HepG2 (cell line): Measurements from ENCODE around the gene RPL11. TPM values are rescaled to one million over a fixed set of nuclear protein-coding genes. Genes with fewer than 3 reads are reported as not detected.

Source experiments
- ARNT2 ChIP-seq: sonication (generic); formaldehyde crosslinking; IDR thresholded peaks from 2 replicates; pipeline ENCODE4 v1.8.0; 2022; ENCODE audit warnings: mild to moderate bottlenecking, low read depth, missing genetic modification reagents, moderate library complexity
- CHD4 ChIP-seq: fragments of 200-600 bp; sonication (generic); IDR thresholded peaks from 2 replicates; pipeline ENCODE4 v1.7.0; 2017; ENCODE audit warnings: mild to moderate bottlenecking, low read length, borderline replicate concordance
- FOXC1 ChIP-seq: sonication (generic); formaldehyde crosslinking; IDR thresholded peaks from 2 replicates; pipeline ENCODE4 v1.8.0; 2022; ENCODE audit warnings: mild to moderate bottlenecking, missing genetic modification reagents, borderline replicate concordance
- MLLT10 ChIP-seq: sonication (generic); formaldehyde crosslinking; IDR thresholded peaks from 2 replicates; pipeline ENCODE4 v1.4.0; 2020; ENCODE audit warnings: missing genetic modification reagents
- NFATC3 ChIP-seq: sonication (generic); formaldehyde crosslinking; IDR thresholded peaks from 2 replicates; pipeline ENCODE4 v1.5.1; 2020; ENCODE audit warnings: mild to moderate bottlenecking, missing genetic modification reagents
- NRL ChIP-seq: sonication (generic); formaldehyde crosslinking; IDR thresholded peaks from 2 replicates; pipeline ENCODE4 v1.5.0; 2020; ENCODE audit warnings: missing genetic modification reagents, mild to moderate bottlenecking, moderate library complexity, borderline replicate concordance
- PAF1 ChIP-seq: IDR thresholded peaks from 2 replicates; pipeline ENCODE4 v1.6.1; 2016; ENCODE audit warnings: missing genetic modification reagents, missing compliant biosample characterization
- PTBP1 ChIP-seq: fragments of 200-400 bp; formaldehyde crosslinking; IDR thresholded peaks from 2 replicates; pipeline ENCODE4 v1.6.1; 2018; ENCODE audit warnings: low read length, low read depth; ENCODE audit not compliant: poor library complexity, severe bottlenecking
- SNAI1 ChIP-seq: sonication (generic); formaldehyde crosslinking; IDR thresholded peaks from 2 replicates; pipeline ENCODE4 v1.5.0; 2020; ENCODE audit warnings: mild to moderate bottlenecking, missing genetic modification reagents, borderline replicate concordance
- ZNF782 ChIP-seq: sonication (generic); formaldehyde crosslinking; IDR thresholded peaks from 2 replicates; pipeline ENCODE4 v1.4.0; 2020; ENCODE audit warnings: missing genetic modification reagents, mild to moderate bottlenecking, borderline replicate concordance
- polyA plus RNA-seq, 8 experiments: library from polyadenylated mRNA; depleted of rRNA in 3 of 8; stranded (reverse) in 7 of 8; unstranded in 1 of 8; fragments of >200 nt; fragmentation: Illumina TruSeq in 4 of 8; extraction: Trizol in 4 of 8; gene quantifications; 2 replicates each; pipeline versions ENCODE4 v1.2.1 to v1.2.3, GENCODE V29; 2011 to 2016; ENCODE audit warnings: low read depth in 4 of 8, missing spikeins in 1 of 8, mixed read lengths in 1 of 8; ENCODE audit not compliant: insufficient read depth in 1 of 8
- total RNA-seq, 5 experiments: library from RNA; depleted of rRNA; stranded (reverse); fragments of >200 nt; fragmentation: Illumina TruSeq; extraction: Trizol; gene quantifications; 2 replicates each; pipeline ENCODE4 v1.2.3, GENCODE V29; 2016; ENCODE audit warnings: low read depth in 1 of 5
- TF ChIP-seq, protein P1 (sequence below): sonication (generic); formaldehyde crosslinking; IDR thresholded peaks from 2 replicates; pipeline ENCODE4 v1.8.1; 2023; ENCODE audit warnings: missing genetic modification reagents, mild to moderate bottlenecking, borderline replicate concordance
- TF ChIP-seq, protein P2 (sequence below): sonication (generic); formaldehyde crosslinking; IDR thresholded peaks from 2 replicates; pipeline ENCODE4 v1.4.0; 2020; ENCODE audit warnings: missing genetic modification reagents, borderline replicate concordance
- TF ChIP-seq, protein P3 (sequence below): sonication (generic); formaldehyde crosslinking; IDR thresholded peaks from 2 replicates; pipeline ENCODE4 v1.4.0; 2020; ENCODE audit warnings: low read depth, mild to moderate bottlenecking, missing genetic modification reagents
- TF ChIP-seq, protein P4 (sequence below): sonication (generic); formaldehyde crosslinking; IDR thresholded peaks from 2 replicates; pipeline ENCODE4 v1.4.0; 2020; ENCODE audit warnings: mild to moderate bottlenecking, missing genetic modification reagents
- TF ChIP-seq, protein P5 (sequence below): sonication (generic); formaldehyde crosslinking; IDR thresholded peaks from 2 replicates; pipeline ENCODE4 v1.4.0; 2020; ENCODE audit warnings: missing genetic modification reagents
- TF ChIP-seq, protein P6 (sequence below): sonication (generic); formaldehyde crosslinking; IDR thresholded peaks from 2 replicates; pipeline ENCODE4 v1.5.1; 2020; ENCODE audit warnings: mild to moderate bottlenecking, moderate library complexity, missing genetic modification reagents

The RPL11 gene
- total and polyA plus RNA-seq, 2 of the 13 experiments (the other 11 are each of a cell fraction or from before 2014, with no cell fraction given), result 1,682 to 2,010 TPM

DNA sequence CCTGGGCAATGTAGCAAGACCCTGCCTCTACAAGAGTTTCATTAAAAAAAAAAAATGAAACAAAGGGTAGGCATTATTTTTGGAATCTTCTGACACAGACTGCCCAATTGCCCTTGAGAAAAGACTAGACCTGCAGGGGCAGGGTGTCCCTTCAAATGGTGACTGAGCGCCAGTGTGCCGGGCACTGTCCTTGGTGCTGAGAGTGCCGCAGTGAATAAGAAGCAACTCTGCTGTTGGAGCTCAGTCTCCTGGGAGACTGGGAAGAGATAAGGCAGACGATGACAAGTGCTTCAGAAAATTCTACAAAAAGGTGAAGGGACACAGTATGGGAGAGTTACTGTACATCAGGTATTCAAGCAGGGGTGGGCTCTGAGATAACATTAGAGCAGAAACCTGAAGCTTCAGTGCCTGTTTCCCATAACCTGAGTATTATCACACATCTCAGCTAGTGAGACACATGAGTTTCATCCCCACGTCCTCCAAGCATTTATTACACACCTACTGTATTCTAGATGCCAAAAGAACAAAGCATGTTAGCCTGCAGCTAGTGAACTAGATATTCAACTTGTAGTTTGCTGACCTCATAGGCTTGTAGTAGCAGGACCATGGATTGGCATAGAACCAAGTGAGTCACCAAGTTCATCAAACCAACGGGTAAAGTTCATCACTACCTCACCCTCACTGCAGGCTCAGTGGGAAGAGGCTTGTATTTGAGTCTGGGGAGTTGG lies 18.4 kb upstream of the RPL11 start (continued):
- TF ChIP-seq PTBP1 (no peak), MLLT10 (CRISPR knock-in tag) (no peak), ZNF782 (CRISPR knock-in tag) (no peak), PAF1 (CRISPR knock-in tag) (no peak), CHD4 (no peak), ARNT2 (CRISPR knock-in tag) (peak; percentile 63; the same call in 1 of the 2 replicates), NFATC3 (CRISPR knock-in tag) (no peak), NRL (CRISPR knock-in tag) (no peak), SNAI1 (CRISPR knock-in tag) (no peak), FOXC1 (CRISPR knock-in tag) (no peak)
- TF ChIP-seq, protein P1, sequence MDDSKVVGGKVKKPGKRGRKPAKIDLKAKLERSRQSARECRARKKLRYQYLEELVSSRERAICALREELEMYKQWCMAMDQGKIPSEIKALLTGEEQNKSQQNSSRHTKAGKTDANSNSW, result no peak
- TF ChIP-seq, protein P2, sequence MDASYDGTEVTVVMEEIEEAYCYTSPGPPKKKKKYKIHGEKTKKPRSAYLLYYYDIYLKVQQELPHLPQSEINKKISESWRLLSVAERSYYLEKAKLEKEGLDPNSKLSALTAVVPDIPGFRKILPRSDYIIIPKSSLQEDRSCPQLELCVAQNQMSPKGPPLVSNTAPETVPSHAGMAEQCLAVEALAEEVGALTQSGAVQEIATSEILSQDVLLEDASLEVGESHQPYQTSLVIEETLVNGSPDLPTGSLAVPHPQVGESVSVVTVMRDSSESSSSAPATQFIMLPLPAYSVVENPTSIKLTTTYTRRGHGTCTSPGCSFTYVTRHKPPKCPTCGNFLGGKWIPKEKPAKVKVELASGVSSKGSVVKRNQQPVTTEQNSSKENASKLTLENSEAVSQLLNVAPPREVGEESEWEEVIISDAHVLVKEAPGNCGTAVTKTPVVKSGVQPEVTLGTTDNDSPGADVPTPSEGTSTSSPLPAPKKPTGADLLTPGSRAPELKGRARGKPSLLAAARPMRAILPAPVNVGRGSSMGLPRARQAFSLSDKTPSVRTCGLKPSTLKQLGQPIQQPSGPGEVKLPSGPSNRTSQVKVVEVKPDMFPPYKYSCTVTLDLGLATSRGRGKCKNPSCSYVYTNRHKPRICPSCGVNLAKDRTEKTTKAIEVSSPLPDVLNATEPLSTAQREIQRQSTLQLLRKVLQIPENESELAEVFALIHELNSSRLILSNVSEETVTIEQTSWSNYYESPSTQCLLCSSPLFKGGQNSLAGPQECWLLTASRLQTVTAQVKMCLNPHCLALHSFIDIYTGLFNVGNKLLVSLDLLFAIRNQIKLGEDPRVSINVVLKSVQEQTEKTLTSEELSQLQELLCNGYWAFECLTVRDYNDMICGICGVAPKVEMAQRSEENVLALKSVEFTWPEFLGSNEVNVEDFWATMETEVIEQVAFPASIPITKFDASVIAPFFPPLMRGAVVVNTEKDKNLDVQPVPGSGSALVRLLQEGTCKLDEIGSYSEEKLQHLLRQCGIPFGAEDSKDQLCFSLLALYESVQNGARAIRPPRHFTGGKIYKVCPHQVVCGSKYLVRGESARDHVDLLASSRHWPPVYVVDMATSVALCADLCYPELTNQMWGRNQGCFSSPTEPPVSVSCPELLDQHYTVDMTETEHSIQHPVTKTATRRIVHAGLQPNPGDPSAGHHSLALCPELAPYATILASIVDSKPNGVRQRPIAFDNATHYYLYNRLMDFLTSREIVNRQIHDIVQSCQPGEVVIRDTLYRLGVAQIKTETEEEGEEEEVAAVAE (CRISPR knock-in tag), result peak; percentile 82
- TF ChIP-seq, protein P3, sequence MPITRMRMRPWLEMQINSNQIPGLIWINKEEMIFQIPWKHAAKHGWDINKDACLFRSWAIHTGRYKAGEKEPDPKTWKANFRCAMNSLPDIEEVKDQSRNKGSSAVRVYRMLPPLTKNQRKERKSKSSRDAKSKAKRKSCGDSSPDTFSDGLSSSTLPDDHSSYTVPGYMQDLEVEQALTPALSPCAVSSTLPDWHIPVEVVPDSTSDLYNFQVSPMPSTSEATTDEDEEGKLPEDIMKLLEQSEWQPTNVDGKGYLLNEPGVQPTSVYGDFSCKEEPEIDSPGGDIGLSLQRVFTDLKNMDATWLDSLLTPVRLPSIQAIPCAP (CRISPR knock-in tag), result no peak
- TF ChIP-seq, protein P4, sequence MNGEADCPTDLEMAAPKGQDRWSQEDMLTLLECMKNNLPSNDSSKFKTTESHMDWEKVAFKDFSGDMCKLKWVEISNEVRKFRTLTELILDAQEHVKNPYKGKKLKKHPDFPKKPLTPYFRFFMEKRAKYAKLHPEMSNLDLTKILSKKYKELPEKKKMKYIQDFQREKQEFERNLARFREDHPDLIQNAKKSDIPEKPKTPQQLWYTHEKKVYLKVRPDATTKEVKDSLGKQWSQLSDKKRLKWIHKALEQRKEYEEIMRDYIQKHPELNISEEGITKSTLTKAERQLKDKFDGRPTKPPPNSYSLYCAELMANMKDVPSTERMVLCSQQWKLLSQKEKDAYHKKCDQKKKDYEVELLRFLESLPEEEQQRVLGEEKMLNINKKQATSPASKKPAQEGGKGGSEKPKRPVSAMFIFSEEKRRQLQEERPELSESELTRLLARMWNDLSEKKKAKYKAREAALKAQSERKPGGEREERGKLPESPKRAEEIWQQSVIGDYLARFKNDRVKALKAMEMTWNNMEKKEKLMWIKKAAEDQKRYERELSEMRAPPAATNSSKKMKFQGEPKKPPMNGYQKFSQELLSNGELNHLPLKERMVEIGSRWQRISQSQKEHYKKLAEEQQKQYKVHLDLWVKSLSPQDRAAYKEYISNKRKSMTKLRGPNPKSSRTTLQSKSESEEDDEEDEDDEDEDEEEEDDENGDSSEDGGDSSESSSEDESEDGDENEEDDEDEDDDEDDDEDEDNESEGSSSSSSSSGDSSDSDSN, result no peak
- TF ChIP-seq, protein P5, sequence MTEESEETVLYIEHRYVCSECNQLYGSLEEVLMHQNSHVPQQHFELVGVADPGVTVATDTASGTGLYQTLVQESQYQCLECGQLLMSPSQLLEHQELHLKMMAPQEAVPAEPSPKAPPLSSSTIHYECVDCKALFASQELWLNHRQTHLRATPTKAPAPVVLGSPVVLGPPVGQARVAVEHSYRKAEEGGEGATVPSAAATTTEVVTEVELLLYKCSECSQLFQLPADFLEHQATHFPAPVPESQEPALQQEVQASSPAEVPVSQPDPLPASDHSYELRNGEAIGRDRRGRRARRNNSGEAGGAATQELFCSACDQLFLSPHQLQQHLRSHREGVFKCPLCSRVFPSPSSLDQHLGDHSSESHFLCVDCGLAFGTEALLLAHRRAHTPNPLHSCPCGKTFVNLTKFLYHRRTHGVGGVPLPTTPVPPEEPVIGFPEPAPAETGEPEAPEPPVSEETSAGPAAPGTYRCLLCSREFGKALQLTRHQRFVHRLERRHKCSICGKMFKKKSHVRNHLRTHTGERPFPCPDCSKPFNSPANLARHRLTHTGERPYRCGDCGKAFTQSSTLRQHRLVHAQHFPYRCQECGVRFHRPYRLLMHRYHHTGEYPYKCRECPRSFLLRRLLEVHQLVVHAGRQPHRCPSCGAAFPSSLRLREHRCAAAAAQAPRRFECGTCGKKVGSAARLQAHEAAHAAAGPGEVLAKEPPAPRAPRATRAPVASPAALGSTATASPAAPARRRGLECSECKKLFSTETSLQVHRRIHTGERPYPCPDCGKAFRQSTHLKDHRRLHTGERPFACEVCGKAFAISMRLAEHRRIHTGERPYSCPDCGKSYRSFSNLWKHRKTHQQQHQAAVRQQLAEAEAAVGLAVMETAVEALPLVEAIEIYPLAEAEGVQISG (CRISPR knock-in tag), result peak; percentile 72
- TF ChIP-seq, protein P6, sequence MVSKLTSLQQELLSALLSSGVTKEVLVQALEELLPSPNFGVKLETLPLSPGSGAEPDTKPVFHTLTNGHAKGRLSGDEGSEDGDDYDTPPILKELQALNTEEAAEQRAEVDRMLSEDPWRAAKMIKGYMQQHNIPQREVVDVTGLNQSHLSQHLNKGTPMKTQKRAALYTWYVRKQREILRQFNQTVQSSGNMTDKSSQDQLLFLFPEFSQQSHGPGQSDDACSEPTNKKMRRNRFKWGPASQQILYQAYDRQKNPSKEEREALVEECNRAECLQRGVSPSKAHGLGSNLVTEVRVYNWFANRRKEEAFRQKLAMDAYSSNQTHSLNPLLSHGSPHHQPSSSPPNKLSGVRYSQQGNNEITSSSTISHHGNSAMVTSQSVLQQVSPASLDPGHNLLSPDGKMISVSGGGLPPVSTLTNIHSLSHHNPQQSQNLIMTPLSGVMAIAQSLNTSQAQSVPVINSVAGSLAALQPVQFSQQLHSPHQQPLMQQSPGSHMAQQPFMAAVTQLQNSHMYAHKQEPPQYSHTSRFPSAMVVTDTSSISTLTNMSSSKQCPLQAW (CRISPR knock-in tag), result no peak
